Gastroesophageal sphincter (tissue), 4 donors: Measurements from ENCODE around the gene TMEM196. TPM values are rescaled to one million over a fixed set of nuclear protein-coding genes. Genes with fewer than 3 reads are reported as not detected.

ENCODE experiments used
- ATAC-seq: fragments of 150-250 bp; one replicate; pipeline ENCODE4 v1.9.1; 2016; ENCODE audit warnings: mild to moderate bottlenecking, moderate library complexity
- H3K27ac ChIP-seq, 4 donors: fragments of 200-600 bp; sonication (generic) in 3 of 4; 1 replicate in 3 of 4; 2 replicates in 1 of 4; pipeline ENCODE4 v1.5.1; 2016 to 2019
- H3K27me3 ChIP-seq: fragments of 200-600 bp; sonication (generic); one replicate; pipeline ENCODE4 v1.5.1; 2019
- H3K36me3 ChIP-seq, 2 donors: fragments of 200-600 bp; sonication (generic); one replicate each; pipeline ENCODE4 v1.5.1; 2019; ENCODE audit warnings: control low read depth in 1 of 2
- H3K4me1 ChIP-seq, 3 donors: fragments of 200-600 bp; sonication (generic); 1 replicate in 2 of 3; 2 replicates in 1 of 3; pipeline ENCODE4 v1.5.1; 2016 to 2019; ENCODE audit warnings: control low read depth in 2 of 3
- H3K4me3 ChIP-seq, 2 donors: fragments of 200-600 bp; sonication (generic); one replicate each; pipeline ENCODE4 v1.5.1; 2019; ENCODE audit warnings: mild to moderate bottlenecking in 1 of 2, moderate library complexity in 1 of 2
- H3K9me3 ChIP-seq, 3 donors: fragments of 200-600 bp; sonication (generic); one replicate each; pipeline ENCODE4 v1.5.1; 2017 to 2019; ENCODE audit warnings: control low read depth in 2 of 3
- EP300 ChIP-seq: sonication (generic); formaldehyde crosslinking; IDR thresholded peaks from one replicate; pipeline ENCODE4 v1.6.1; 2017; ENCODE audit warnings: antibody characterized with exemption, mild to moderate bottlenecking
- POLR2A ChIP-seq, 2 donors: fragments of 450-650 bp; IDR thresholded peaks; one replicate each; pipeline ENCODE4 v1.6.1; 2017; ENCODE audit warnings: antibody characterized with exemption in 2 of 2, mild to moderate bottlenecking in 2 of 2, moderate library complexity in 1 of 2
- POLR2AphosphoS5 ChIP-seq: sonication (generic); formaldehyde crosslinking; IDR thresholded peaks from one replicate; pipeline ENCODE4 v1.6.1; 2017; ENCODE audit warnings: antibody characterized with exemption
- WGBS, 2 donors: methylation state at CpG; one replicate each; pipeline ENCODE4 v1.1.5; 2018; ENCODE audit warnings: low coverage in 1 of 2; 5-methylcytosine and 5-hydroxymethylcytosine counted together
- total RNA-seq, 4 donors: library from RNA; depleted of rRNA; stranded (reverse); fragments of >200 nt; gene quantifications; one replicate each; pipeline ENCODE4 v1.1.0, GENCODE V29; 2016
- TF ChIP-seq, protein P1 (sequence below), 4 experiments: fragments of 200-600 bp in 2 of 4; fragments of 450-650 bp in 2 of 4; sonication (generic) in 1 of 4; IDR thresholded peaks; one replicate each; pipeline ENCODE4 v1.5.1; 2017 to 2019; ENCODE audit warnings: antibody characterized with exemption in 4 of 4, mild to moderate bottlenecking in 2 of 4, moderate library complexity in 2 of 4

TMEM196 gene
- total RNA-seq, 4 donors from 2014 or later: 0.22 TPM; not detected in 3

DNA sequence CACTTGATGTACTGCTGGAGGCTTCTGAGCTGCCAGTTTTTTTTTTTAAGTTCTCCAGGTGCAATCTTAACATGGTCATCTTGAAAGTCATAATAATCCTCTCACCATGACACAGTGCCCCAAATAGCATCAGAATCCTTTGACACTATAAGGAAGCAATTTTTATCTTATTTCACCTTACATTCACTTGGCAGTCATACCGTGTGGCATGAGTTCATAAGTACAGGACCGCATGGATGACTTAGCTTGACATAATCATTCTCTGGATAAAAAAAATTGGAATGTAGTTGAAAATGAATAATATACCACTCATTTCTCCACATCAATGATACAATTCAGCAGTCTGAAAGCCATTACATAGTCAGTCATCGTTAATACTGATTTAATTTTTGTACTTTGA is 25.6 kb upstream of the TMEM196 start:
- H3K36me3 ChIP-seq: no peaks in the 10 kb centered on the region
- H3K4me1 ChIP-seq: no peaks in the 10 kb centered on the region
- no peak for ATAC-seq
- TF ChIP-seq POLR2AphosphoS5 (no peak), POLR2A (IDR thresholded peaks at IDR 0.05) (no peak)
- no peak overlapping the region for H3K4me3 ChIP-seq
- H3K27me3 ChIP-seq: no peaks in the 10 kb centered on the region
- WGBS, 2 donors: 47 to 61% methylated on average over 3 of the region's 3 CpGs
- H3K27ac ChIP-seq: no peak overlapping the region
- no peaks in the 10 kb centered on the region for H3K9me3 ChIP-seq

DNA sequence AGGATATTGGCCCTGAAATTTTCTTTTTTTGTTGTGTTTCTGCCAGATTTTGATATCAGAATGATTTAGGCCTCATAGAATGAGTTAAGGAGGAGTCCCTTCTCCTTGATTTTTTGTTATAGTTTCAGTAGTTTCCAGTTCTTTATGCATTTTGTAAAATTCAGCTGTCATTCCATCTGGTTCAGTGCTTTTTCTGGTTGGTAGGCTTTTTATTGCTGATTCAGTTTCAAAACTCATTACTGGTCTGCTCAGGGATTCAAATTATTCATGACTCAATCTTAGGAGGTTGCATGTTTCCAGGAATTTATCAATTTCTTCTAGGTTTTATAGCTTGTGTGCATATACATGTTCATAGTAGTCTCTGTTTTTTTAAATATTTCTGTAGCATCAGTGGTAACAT is 10.1 kb upstream of the TMEM196 start:
- Histone ChIP-seq H3K4me1 (no peaks in the 10 kb centered on the region), H3K27ac (no peak overlapping the region), H3K9me3 (peaks cover 0 to 17% (median 0%) of the 10 kb centered on the region in 3 donors), H3K36me3 (no peaks in the 10 kb centered on the region), H3K4me3 (no peak overlapping the region), H3K27me3 (no peaks in the 10 kb centered on the region)
- TF ChIP-seq POLR2A (IDR thresholded peaks at IDR 0.05) (no peak), POLR2AphosphoS5 (no peak), EP300 (no peak)
- no peak for ATAC-seq

DNA sequence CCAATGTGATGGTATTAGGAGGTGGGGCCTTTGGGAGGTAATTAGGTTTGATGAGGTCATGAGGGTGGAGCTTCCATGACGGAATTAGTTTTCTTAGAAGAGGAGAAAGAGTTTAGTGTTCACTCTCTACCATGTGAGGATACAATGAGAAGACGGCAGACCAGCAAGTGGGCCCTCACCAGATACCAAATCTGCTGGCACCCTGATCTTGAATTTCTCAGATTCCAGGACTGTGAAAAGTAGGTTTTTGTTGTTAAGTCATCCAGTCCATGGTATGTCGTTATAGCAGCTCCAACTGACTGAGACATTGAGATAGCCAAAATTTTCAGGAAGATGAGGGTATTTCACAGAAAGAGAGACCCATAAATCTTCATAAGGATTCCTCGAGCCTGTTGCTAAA is 3.6 kb upstream of the TMEM196 start:
- H3K4me1 ChIP-seq: peaks cover 0 to 16% (median 5%) of the 10 kb centered on the region in 3 donors
- no peaks in the 10 kb centered on the region for H3K36me3 ChIP-seq
- no peak for ATAC-seq
- WGBS, 2 donors: 74 to 77% methylated on average over 3 to 4 of the region's 4 CpGs
- H3K27me3 ChIP-seq: peaks cover 25% of the 10 kb centered on the region
- H3K27ac ChIP-seq: no peak overlapping the region
- TF ChIP-seq POLR2AphosphoS5: no peak
- no peak for TF ChIP-seq POLR2A (IDR thresholded peaks at IDR 0.05)
- TF ChIP-seq, protein P1, sequence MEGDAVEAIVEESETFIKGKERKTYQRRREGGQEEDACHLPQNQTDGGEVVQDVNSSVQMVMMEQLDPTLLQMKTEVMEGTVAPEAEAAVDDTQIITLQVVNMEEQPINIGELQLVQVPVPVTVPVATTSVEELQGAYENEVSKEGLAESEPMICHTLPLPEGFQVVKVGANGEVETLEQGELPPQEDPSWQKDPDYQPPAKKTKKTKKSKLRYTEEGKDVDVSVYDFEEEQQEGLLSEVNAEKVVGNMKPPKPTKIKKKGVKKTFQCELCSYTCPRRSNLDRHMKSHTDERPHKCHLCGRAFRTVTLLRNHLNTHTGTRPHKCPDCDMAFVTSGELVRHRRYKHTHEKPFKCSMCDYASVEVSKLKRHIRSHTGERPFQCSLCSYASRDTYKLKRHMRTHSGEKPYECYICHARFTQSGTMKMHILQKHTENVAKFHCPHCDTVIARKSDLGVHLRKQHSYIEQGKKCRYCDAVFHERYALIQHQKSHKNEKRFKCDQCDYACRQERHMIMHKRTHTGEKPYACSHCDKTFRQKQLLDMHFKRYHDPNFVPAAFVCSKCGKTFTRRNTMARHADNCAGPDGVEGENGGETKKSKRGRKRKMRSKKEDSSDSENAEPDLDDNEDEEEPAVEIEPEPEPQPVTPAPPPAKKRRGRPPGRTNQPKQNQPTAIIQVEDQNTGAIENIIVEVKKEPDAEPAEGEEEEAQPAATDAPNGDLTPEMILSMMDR (IDR thresholded peaks at IDR 0.05): no peak
- no peak for TF ChIP-seq EP300
- no peak overlapping the region for H3K4me3 ChIP-seq
- H3K9me3 ChIP-seq: no peaks in the 10 kb centered on the region

DNA sequence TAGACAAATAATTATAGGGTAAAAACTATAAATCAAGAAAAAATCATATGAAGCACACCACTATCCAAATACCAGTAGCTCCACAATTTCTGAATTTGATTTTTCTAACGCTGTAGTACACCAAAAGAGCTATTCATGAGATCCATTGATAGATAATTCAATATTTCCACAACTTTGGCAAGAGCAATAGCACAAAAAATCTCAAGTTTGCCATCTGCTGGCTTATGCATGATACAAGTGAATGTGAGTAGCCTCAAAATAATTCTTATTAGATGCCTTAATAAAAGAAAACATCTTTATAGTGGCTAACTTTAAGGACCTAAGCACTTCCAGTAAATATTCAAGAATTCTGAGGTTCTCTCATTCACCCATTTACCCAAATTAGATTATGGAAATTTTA is 2.2 kb upstream of the TMEM196 start:
- WGBS, 2 donors: 59 to 94% methylated on average over 1 of the region's 1 CpG
- H3K36me3 ChIP-seq: no peaks in the 10 kb centered on the region
- no peak overlapping the region for H3K27ac ChIP-seq
- H3K9me3 ChIP-seq: no peaks in the 10 kb centered on the region
- peaks cover 35% of the 10 kb centered on the region for H3K27me3 ChIP-seq
- H3K4me3 ChIP-seq: no peak overlapping the region
- H3K4me1 ChIP-seq: peaks cover 0 to 16% (median 5%) of the 10 kb centered on the region in 3 donors
- ATAC-seq: no peak
- TF ChIP-seq EP300: no peak
- TF ChIP-seq POLR2AphosphoS5: no peak
- TF ChIP-seq, protein P1 (IDR thresholded peaks at IDR 0.05): no peak
- no peak for TF ChIP-seq POLR2A (IDR thresholded peaks at IDR 0.05)

DNA sequence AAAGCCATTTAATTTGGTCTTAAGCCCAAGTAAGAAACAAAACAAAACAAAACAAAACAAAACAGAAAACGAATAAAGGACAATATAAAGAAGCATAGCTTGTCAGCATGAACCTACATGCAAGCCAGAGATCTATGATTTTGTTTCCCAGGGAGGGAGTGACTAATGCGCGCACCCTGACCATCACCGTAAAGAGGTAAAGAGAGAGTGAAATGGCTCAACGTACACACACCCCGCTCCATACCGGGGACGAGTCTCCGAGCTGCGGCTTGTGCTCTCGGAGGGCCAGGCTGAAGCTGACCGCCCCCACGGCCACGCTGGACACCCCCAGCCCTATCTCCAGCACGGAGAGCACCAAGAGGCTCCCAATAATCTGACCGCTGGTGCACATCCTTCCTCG is 1.1 kb downstream of the TMEM196 start:
- Histone ChIP-seq H3K4me3 (peak overlapping the region in 1 of 2 donors; percentile 29), H3K4me1 (peaks cover 0 to 16% (median 5%) of the 10 kb centered on the region in 3 donors), H3K9me3 (no peaks in the 10 kb centered on the region), H3K27ac (no peak overlapping the region), H3K27me3 (peaks cover 43% of the 10 kb centered on the region), H3K36me3 (no peaks in the 10 kb centered on the region)
- TF ChIP-seq, protein P1 (IDR thresholded peaks at IDR 0.05): no peak
- no peak for TF ChIP-seq POLR2AphosphoS5
- TF ChIP-seq POLR2A (IDR thresholded peaks at IDR 0.05): no peak
- no peak for TF ChIP-seq EP300
- ATAC-seq: no peak
- WGBS, 2 donors: 0 to 6% methylated on average over 2 to 16 of the region's 17 CpGs

DNA sequence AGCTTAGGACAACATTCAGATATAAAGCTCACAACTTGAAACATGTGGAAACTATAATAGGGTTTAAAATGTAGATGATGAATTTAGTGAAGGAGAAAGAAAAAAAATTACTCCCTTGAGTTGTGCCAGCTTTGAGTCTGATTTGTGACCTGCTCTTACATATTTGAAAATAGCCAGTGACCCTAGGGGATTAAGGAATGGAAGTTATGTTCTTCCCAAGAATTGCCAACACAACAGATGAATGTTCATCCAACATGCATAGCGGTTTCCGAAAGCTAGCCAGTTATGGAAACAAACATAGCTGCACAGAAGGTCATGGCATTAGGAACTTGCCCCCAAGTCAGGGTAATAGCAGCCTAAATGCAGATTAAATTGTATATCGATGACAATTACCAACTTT is 10.8 kb downstream of the TMEM196 start:
- no peaks in the 10 kb centered on the region for H3K27me3 ChIP-seq
- TF ChIP-seq, protein P1 (IDR thresholded peaks at IDR 0.05): no peak
- no peak for TF ChIP-seq POLR2A (IDR thresholded peaks at IDR 0.05)
- no peak overlapping the region for H3K4me3 ChIP-seq
- no peak for ATAC-seq
- no peaks in the 10 kb centered on the region for H3K36me3 ChIP-seq
- H3K9me3 ChIP-seq: no peaks in the 10 kb centered on the region
- WGBS, 2 donors: 70% methylated on average over 3 of the region's 3 CpGs
- no peak overlapping the region for H3K27ac ChIP-seq
- H3K4me1 ChIP-seq: no peaks in the 10 kb centered on the region
